ENCODE data around the gene FUZ.

FUZ gene

DNA sequence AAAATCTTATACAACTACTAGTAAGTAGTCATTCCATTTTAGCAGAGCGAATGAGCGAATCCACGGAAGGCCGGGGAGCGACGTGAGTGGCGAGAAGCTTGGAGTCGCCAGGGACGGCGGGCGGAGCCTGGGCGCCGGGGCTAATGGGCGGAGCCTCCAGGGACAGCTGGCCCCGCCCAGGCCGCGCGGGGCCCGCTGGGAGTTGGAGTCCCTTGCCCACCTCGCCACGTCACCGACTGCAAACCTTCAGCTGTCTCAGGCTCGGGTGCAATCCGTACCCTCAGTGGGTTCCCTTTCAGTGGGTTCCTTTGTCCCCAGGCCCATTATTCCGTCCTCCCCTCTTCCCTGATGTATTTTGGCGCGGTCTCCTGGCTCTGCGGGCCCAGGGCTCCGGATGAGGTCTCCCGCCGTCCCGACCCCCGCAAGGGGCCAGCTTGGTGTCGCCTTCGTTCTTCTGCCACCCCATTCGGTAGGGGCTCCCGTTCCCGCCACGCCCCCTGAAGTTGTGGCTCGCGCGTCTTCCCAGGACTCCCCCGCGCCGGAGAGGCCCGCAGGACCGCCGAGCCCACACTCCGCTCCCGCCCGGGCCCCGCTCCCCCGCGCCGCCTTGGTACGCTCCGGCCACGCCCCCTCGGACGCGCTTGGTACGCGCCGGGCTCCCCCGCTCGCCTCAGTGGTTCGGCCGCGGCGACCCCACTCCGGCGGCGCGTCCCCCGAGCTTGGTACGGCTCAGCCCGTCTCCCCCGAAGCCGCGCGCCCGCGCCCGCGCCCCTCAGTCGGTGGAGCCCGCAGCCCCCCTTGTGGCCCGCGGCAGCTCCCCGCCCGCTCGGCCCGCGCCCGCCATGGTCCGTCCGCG, 37.6 kb upstream of the FUZ start, which contains the start of gene PTOV1:
PTOV1 (plus strand) TSS at position 673 of the 856 bp plus-strand sequence.
- peak; percentile 92 for DNase-seq

- DNase-seq: no peak
Measured at GRCh38 chr19:49850221-49850486, 37.1 kb upstream of the FUZ start.

- DNase-seq: no peak
Measured at GRCh38 chr19:49849433-49850220, 36.5 kb upstream of the FUZ start.

GRCh38 chr19:49848938-49849337, 35.8 kb upstream of the FUZ start:
- DNase-seq: no peak

DNA sequence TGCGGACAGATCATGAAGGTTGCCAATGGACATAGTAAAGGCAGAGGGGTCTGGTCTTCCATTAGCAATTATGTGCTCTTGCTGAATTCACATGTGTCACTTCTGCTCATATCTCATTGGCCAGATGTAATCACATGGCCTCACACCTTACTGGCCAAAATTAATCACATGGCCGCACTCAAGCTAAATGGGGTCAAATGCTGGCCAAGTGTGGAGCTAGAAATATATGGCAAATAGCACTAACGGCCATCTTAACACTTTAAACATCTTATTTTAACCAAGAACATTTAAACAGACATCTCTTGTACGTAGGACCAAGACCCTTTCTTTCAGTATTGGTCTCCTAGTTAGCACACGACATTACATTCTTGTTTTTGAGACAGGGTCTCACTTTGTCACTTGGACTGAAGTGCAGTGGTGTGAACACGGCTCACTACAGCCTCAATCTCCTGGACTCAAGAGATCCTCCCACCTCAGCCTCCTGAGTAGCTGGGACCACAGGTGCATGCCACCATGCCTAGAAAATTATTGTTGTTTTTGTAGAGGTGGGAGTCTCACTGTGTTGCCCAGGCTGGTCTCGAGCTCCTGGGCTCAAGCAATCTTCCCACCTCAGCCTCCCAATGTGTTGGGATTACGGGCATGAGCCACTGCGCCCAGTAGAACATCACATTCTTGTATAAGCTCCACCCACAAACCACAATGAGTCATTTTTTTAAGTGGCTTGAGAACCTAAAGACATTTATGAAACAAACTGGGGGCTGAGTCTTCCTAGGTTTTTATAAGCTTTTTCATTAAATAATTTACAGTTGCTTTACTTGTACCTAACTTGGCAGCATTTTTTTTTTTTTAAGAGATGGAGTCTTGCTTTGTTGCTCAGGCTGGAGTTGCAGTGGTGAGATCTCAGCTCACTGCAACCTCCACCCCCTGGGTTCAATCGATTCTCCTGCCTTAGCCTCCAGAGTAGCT, 34.9 kb upstream of the FUZ start:
- peak; percentile 85 for DNase-seq

DNA sequence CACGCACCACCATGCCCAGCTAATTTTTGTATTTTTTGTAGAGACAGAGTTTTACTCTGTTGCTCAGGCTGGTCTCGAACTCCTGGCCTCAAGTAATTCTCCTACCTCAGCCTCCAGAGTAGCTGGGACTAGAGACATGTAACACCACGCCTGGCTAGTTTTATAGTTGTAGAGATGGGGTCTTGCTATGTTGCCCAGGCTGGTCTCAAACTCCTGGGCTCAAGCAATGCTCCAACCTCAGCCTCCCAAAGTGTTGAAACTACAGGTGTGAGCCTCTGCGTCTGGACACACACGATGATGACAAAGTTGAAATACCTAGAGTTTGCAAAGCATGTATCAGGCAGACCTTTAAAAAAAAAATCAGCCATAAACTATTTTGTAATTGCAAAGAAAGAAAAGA, 33.3 kb upstream of the FUZ start:
- DNase-seq: no peak

GRCh38 chr19:49845414-49845813, 32.3 kb upstream of the FUZ start:
- DNase-seq: no peak

- DNase-seq: no peak
Measured at GRCh38 chr19:49844138-49845095, 31.3 kb upstream of the FUZ start.

GRCh38 chr19:49843265-49843664, 30.2 kb upstream of the FUZ start:
- no peak for DNase-seq

DNA sequence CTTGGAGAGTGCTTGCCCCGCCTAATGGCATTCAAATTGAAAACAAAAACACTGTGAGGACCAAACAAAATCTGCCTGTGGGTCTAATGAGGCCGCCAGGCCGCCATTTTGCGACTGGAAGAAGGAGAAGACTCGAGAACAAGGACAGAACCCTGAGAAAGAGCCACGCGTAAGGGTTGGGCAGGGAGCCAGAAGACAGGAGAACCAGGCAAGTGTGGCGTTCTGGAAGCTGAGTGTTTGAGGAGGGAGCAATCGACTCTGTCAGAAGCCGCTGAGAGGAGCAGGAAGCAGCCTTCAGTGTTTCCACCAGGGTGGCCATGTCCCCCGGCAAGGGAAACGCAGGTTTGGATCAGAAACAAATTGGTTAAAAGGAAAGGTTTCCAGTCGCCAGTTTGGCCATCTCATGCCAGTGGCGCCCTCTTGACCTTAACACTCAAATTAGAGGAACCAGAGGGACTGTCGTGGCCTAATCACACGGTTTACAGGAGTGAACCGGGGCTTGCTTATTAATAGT, 27.7 kb upstream of the FUZ start:
- no peak for DNase-seq

GRCh38 chr19:49840321-49840720, 27.2 kb upstream of the FUZ start:
- no peak for DNase-seq

DNA sequence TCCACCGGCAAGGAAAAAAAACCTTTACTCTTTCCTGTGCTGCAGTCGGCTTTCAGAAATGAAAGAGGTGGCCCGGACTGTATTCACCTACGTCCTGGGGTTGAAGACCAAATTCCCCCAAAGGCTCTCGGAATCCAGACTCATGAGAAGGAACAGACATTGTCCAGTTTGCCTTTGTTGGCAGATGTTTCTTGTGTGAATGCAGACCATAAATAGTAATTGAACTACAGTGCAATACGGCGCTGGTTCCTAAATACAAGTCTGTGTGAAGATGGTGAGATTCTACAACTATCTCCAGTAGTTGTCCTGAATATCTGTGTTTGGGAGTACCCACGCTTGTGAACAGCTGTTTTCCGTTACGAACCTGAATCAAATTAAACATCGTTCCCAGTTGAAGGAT, 26.6 kb upstream of the FUZ start:
- no peak for DNase-seq

DNA sequence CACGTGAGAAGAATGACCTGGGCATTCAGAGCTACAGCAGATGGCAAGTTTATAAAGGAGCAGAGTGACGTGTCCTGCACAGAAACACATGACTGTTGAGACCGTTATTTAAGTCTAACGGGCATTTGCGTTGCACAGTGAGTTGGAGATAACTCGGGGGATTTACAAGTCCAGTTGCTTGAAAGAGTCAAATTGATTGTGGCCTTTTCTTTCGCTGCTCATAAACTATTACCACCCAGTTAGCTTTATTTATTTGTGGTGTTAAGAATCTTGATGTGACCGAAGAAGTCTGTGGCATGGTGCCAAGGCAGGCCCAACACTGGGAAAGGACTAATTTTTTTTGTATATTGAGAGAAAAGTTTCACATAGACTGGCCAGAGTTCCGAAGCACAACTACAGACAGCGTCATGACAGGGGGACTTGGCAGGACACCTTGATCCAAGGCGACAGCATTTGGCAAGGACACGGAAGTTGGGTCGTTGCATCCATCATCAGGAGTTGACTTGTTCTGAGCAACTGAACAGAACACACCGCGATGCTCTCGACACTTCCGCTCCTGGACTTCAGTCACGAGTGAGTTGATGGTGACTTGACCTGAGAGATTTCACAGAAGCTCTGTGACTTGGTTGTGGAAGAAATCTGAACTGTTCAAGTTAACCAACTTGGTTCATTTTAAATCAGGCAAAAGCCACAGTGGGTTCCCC, 25.9 kb upstream of the FUZ start:
- no peak for DNase-seq

DNA sequence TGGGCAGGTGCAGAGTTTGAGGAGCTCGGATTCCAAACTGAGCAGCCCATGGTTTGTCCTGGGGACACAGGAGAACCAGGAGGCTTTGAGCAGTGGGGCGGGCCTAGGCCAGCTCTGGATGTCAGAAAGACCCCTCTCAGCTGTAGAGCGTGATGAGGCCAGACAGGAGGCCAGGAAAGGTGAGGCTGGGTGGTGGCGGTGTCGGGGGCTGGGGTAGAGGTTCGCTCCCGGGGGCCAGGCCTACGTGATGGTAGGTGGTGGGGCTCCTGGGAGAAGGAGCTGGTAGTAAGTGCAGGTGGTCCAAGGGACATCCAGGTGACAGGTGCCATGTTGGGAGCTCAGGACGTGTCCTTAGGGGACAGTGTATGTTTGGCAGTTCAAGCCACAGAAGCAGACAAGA, 24.3 kb upstream of the FUZ start:
- no peak for DNase-seq

DNA sequence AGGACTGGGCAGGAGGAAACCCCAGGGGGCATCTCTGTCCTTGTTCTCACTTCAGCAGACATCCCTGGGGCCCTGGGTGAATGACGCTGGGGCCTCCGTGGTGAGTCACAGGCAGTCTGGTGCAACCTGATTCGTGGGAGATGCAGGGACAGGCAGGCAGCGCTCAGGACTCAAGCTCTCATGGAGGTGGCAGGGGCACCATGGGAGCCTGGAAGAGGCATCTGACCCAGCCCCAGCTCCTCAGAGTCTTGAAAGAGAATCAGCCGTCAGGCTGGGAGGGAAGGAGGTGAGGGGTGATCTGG, 23.9 kb upstream of the FUZ start:
- DNase-seq: no peak

DNA sequence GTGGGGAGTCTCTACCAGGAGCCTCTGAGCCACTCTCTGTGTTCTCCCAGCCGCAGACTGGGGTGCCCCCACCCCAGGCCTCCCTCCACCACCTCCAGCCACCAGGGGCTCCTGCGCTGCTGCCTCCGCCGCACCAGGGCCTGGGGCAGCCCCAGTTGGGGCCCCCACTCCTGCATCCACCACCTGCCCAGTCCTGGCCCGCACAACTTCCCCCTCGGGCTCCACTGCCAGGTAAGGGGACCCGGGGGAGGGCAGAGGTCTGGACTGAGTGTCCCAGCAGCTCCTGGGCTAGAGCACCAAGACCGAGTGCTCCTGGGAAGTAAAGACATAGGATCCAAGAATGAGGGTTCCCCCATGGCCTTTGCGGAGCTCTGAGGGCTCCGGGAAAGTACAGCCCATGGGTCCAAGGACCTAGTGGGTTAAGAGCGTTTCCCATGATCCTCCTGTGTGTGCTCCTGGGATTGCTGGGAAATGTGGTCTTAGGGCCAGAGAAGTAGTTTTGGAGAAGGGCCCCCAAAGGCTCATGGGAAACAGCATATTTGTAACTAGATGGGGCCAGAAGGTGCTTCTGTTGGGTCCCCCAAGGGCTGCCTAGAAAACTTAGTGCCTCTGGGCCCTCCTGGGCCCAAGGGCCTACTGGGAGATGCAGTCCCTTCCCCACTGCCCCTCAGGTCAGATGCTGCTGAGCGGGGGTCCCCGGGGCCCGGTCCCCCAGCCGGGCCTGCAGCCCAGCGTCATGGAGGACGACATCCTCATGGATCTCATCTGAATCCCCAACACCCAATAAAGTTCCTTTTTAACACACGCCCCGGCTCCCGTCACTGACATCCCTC, 23.3 kb upstream of the FUZ start:
- DNase-seq: no peak

GRCh38 chr19:49835562-49835961, 22.5 kb upstream of the FUZ start:
- DNase-seq: no peak

DNA sequence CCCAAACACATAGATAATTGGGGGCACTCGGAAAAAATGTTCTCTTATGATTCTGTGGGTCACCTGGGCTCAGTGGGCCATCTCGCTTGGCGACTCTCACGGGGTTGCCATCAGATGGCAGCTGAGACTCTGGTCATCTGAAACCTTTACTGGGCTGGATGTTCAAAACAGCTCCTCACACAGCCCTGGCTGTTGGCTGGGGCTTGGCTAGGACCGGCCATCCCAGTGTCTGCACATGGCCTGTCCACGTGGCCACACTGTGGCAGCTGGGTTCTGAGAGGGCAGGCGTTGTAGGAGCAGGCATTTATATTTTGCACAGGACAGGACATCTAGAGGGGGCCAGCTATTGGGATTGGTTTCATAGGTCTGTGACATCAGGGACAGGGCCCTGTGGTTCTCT, 20.5 kb upstream of the FUZ start:
- no peak for DNase-seq

GRCh38 chr19:49832556-49832955, 19.5 kb upstream of the FUZ start:
- no peak for DNase-seq

GRCh38 chr19:49831592-49831991, 18.5 kb upstream of the FUZ start:
- DNase-seq: no peak

All from hematopoietic multipotent progenitor cell treated with erythropoietin and hydrocortisone succinate and interleukin-3 and kit ligand, for 8 days (in vitro differentiated cells).